K562 (cell line): ENCODE measurements around the gene CHD3. TPM values are rescaled to one million over a fixed set of nuclear protein-coding genes. Genes with fewer than 3 reads are reported as not detected.
A peak's percentile ranks its signal among the peaks of the same experiment; 100 is the strongest.

Experiments
- ATF7 ChIP-seq: fragments of 450-650 bp; IDR thresholded peaks from 2 replicates; pipeline ENCODE4 v1.7.1; 2014; ENCODE audit warnings: mild to moderate bottlenecking, moderate library complexity
- CHD2 ChIP-seq: IDR thresholded peaks from 2 replicates; pipeline ENCODE4 v1.6.1; 2011; ENCODE audit warnings: low read depth, low read length
- FOS ChIP-seq: IDR thresholded peaks from 3 replicates; pipeline ENCODE4 v1.6.1; 2011; ENCODE audit not compliant: insufficient read length; ENCODE audit errors: extremely low read depth
- L3MBTL2 ChIP-seq: fragments of 450-650 bp; IDR thresholded peaks from 2 replicates; pipeline ENCODE4 v1.6.1; 2016; ENCODE audit warnings: mild to moderate bottlenecking, moderate library complexity
- LEF1 ChIP-seq: fragments of 450-650 bp; IDR thresholded peaks from 2 replicates; pipeline ENCODE4 v1.6.1; 2016; ENCODE audit warnings: mild to moderate bottlenecking
- RFX7 ChIP-seq: fragments of 250-450 bp; sonication (Bioruptor Pico); IDR thresholded peaks from 2 replicates; pipeline ENCODE4 v1.5.1; 2021; ENCODE audit warnings: mild to moderate bottlenecking
- SAP30 ChIP-seq: fragments of 200-600 bp; sonication (generic); IDR thresholded peaks from 2 replicates; pipeline ENCODE4 v1.6.1; 2012; ENCODE audit warnings: borderline replicate concordance, low read depth, mild to moderate bottlenecking, moderate library complexity, low read length, control low read depth, inconsistent platforms; ENCODE audit not compliant: insufficient read depth, poor library complexity, severe bottlenecking
- SP2 ChIP-seq: IDR thresholded peaks from 2 replicates; pipeline ENCODE4 v1.6.1; 2011; ENCODE audit warnings: mild to moderate bottlenecking, low read depth, low read length, moderate library complexity; ENCODE audit not compliant: poor library complexity, severe bottlenecking; ENCODE audit errors: extremely low read depth
- ZNF445 ChIP-seq: fragments of 250-450 bp; sonication (Bioruptor Pico); IDR thresholded peaks from 2 replicates; pipeline ENCODE4 v1.4.0; 2020; ENCODE audit warnings: low read depth, mild to moderate bottlenecking, moderate library complexity
- ZNF639 ChIP-seq, 2 experiments: fragments of 200-800 bp in 1 of 2; sonication (Bioruptor generic) in 1 of 2; sonication (generic) in 1 of 2; formaldehyde crosslinking in 1 of 2; IDR thresholded peaks in 1 of 2; conservative IDR thresholded peaks in 1 of 2; 2 replicates each; pipeline versions ENCODE4 v1.5.0 to v1.6.1; 2016 to 2020; ENCODE audit warnings: missing compliant biosample characterization in 1 of 2, missing genetic modification characterization in 1 of 2, missing genetic modification reagents in 1 of 2
- polyA plus RNA-seq, 8 experiments: library from polyadenylated mRNA; depleted of rRNA in 4 of 8; stranded (reverse) in 5 of 8; unstranded in 3 of 8; fragments of >200 nt; fragmentation: Nextera tagmentation in 2 of 8; fragmentation: Illumina TruSeq in 1 of 8; extraction: Ambion mirVana in 2 of 8; extraction: Trizol in 1 of 8; gene quantifications; 2 replicates each; pipeline versions ENCODE4 v1.2.1 to v1.2.3, GENCODE V29; 2011 to 2014; ENCODE audit warnings: inconsistent platforms in 1 of 8, missing spikeins in 1 of 8
- total RNA-seq, 7 experiments: library from RNA; depleted of rRNA in 6 of 7; stranded (reverse); fragments of >200 nt in 6 of 7; fragmentation: Illumina TruSeq in 2 of 7; extraction: Trizol in 2 of 7; gene quantifications; 2 replicates each; pipeline versions ENCODE4 v1.2.1 to v1.2.3, GENCODE V29; 2011 to 2021; ENCODE audit warnings: low replicate concordance in 1 of 7
- TF ChIP-seq, protein P1 (sequence below), 2 experiments: fragments of 450-650 bp; IDR thresholded peaks; 2 replicates each; pipeline ENCODE4 v1.6.1; 2016
- TF ChIP-seq, protein P2 (sequence below): sonication (generic); formaldehyde crosslinking; IDR thresholded peaks from 2 replicates; pipeline ENCODE4 v1.8.0; 2022; ENCODE audit warnings: mild to moderate bottlenecking, missing genetic modification reagents
- TF ChIP-seq, protein P3 (sequence below): sonication (generic); formaldehyde crosslinking; IDR thresholded peaks from 2 replicates; pipeline ENCODE4 v1.8.0; 2022; ENCODE audit warnings: missing genetic modification reagents, mild to moderate bottlenecking, moderate library complexity, borderline replicate concordance

Gene CHD3
- total and polyA plus RNA-seq, 9 of the 15 experiments (the other 6 are each of a cell fraction or from before 2014, with no cell fraction given): 0.39 to 38.2 (median 21.2) TPM

DNA sequence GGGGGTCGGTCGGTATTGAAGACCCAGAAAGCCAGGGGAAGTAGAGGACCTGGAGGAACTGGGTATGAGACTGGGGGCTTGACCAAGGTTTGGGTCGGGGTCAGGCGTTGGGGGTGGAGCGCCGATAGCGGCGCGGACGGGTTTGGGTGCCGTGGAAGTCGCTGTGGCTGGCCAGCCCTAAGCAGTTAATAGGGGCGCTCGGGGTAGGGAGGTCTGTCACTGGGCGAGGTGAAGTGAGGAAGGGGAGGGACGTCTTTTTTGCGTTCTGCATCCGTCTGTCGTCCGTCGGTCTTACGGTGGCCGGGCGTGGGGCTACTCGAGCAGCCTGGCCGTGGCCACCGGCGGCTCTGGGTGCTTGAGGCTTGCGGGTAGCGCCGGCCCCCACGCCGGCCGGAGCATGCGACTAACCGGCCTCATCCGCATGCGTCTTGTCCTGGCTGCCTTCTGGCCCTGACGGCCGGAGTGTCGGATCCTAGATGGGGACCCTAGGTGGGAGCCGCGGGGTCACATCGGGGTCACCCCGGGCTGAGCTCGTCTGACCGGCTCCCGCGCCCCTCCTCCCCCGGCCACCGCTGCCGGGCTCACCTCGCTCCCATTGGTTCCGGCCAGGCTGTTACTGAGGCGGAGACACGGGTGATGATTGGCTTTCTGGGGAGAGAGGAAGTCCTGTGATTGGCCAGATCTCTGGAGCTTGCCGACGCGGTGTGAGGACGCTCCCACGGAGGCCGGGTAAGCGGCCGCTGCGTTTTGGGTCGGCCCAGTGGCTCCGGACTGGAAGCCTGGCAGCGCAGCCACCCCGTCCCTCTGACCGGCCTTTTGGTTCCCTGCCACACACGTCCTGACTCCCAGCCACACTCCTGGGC is 44.1 kb upstream of the CHD3 start (continued):
- TF ChIP-seq, protein P1, sequence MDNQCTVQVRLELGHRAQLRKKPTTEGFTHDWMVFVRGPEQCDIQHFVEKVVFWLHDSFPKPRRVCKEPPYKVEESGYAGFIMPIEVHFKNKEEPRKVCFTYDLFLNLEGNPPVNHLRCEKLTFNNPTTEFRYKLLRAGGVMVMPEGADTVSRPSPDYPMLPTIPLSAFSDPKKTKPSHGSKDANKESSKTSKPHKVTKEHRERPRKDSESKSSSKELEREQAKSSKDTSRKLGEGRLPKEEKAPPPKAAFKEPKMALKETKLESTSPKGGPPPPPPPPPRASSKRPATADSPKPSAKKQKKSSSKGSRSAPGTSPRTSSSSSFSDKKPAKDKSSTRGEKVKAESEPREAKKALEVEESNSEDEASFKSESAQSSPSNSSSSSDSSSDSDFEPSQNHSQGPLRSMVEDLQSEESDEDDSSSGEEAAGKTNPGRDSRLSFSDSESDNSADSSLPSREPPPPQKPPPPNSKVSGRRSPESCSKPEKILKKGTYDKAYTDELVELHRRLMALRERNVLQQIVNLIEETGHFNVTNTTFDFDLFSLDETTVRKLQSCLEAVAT (IDR thresholded peaks at IDR 0.05): peak in 1 of 2 experiments; percentile 23; a peak in 1 of 4 replicates
- no peak for TF ChIP-seq RFX7 (CRISPR knock-in tag)
- peak in 1 of 2 experiments; percentile 42; a peak in 1 of 4 replicates for TF ChIP-seq ZNF639 (CRISPR knock-in tag; conservative IDR thresholded peaks at IDR 0.05 in 1 of 2, IDR thresholded peaks at IDR 0.05 in 1 of 2)
- TF ChIP-seq, protein P2, sequence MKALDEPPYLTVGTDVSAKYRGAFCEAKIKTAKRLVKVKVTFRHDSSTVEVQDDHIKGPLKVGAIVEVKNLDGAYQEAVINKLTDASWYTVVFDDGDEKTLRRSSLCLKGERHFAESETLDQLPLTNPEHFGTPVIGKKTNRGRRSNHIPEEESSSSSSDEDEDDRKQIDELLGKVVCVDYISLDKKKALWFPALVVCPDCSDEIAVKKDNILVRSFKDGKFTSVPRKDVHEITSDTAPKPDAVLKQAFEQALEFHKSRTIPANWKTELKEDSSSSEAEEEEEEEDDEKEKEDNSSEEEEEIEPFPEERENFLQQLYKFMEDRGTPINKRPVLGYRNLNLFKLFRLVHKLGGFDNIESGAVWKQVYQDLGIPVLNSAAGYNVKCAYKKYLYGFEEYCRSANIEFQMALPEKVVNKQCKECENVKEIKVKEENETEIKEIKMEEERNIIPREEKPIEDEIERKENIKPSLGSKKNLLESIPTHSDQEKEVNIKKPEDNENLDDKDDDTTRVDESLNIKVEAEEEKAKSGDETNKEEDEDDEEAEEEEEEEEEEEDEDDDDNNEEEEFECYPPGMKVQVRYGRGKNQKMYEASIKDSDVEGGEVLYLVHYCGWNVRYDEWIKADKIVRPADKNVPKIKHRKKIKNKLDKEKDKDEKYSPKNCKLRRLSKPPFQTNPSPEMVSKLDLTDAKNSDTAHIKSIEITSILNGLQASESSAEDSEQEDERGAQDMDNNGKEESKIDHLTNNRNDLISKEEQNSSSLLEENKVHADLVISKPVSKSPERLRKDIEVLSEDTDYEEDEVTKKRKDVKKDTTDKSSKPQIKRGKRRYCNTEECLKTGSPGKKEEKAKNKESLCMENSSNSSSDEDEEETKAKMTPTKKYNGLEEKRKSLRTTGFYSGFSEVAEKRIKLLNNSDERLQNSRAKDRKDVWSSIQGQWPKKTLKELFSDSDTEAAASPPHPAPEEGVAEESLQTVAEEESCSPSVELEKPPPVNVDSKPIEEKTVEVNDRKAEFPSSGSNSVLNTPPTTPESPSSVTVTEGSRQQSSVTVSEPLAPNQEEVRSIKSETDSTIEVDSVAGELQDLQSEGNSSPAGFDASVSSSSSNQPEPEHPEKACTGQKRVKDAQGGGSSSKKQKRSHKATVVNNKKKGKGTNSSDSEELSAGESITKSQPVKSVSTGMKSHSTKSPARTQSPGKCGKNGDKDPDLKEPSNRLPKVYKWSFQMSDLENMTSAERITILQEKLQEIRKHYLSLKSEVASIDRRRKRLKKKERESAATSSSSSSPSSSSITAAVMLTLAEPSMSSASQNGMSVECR: peak; percentile 34
- peak; percentile 71 for TF ChIP-seq CHD2
- no peak for TF ChIP-seq ZNF445 (CRISPR knock-in tag)
- TF ChIP-seq SP2: peak; percentile 46
- TF ChIP-seq, protein P3, sequence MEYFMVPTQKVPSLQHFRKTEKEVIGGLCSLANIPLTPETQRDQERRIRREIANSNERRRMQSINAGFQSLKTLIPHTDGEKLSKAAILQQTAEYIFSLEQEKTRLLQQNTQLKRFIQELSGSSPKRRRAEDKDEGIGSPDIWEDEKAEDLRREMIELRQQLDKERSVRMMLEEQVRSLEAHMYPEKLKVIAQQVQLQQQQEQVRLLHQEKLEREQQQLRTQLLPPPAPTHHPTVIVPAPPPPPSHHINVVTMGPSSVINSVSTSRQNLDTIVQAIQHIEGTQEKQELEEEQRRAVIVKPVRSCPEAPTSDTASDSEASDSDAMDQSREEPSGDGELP: 0 out of 2 replicates have a peak, but pooled peaks have one; percentile 41
- peak; percentile 78 for TF ChIP-seq FOS
- TF ChIP-seq LEF1: 0 out of 2 replicates have a peak, but pooled peaks have one; percentile 17
- TF ChIP-seq L3MBTL2: peak; percentile 43; the same call in 1 of the 2 replicates
- TF ChIP-seq SAP30: peak; percentile 68
- peak; percentile 59; the same call in 1 of the 2 replicates for TF ChIP-seq ATF7
